WTC11 (cell line): Measurements from ENCODE around the gene NUP37. TPM values are rescaled to one million over a fixed set of nuclear protein-coding genes. Genes with fewer than 3 reads are reported as not detected.

Source experiments
- ATAC-seq: fragments of 200-7000 bp; cut with Tn5 transposase; 2 replicates; pipeline ENCODE4 v1.10.0; 2021; ENCODE audit warnings: mild to moderate bottlenecking, moderate library complexity
- CTCF ChIA-PET: fragments of 300-600 bp; sonication (Branson Sonifier 250); formaldehyde crosslinking; loops from one replicate; lab custom pipeline; 2021; ENCODE audit warnings: antibody characterized with exemption; lab: Charles Lee
- POLR2A ChIA-PET: fragments of 350-600 bp; sonication (Branson Sonifier 250); formaldehyde crosslinking; loops from one replicate; lab custom pipeline; 2021; ENCODE audit warnings: antibody characterized with exemption; lab: Charles Lee
- DNase-seq: peaks from one replicate; pipeline ENCODE4 v3.0.0; 2021; ENCODE audit warnings: low spot score
- H3K27ac Mint-ChIP-seq: 2 replicates; pipeline ENCODE4 v1.8.0; 2021; ENCODE audit warnings: mixed read lengths
- H3K27me3 Mint-ChIP-seq: 2 replicates; pipeline ENCODE4 v1.8.0; 2021; ENCODE audit warnings: low read depth, mild to moderate bottlenecking, moderate library complexity, mixed read lengths
- H3K36me3 Mint-ChIP-seq: 2 replicates; pipeline ENCODE4 v1.8.0; 2021; ENCODE audit warnings: mixed read lengths
- H3K4me1 Mint-ChIP-seq: 2 replicates; pipeline ENCODE4 v1.8.0; 2022; ENCODE audit warnings: mixed read lengths
- H3K4me3 Mint-ChIP-seq: 2 replicates; pipeline ENCODE4 v1.8.0; 2021; ENCODE audit warnings: mild to moderate bottlenecking, moderate library complexity, mixed read lengths
- H3K9me3 Mint-ChIP-seq: 2 replicates; pipeline ENCODE4 v1.8.0; 2021; ENCODE audit warnings: mixed read lengths
- AR ChIP-seq: fragments of 250-450 bp; sonication (Bioruptor Pico); IDR thresholded peaks from 2 replicates; pipeline ENCODE4 v1.9.0; 2021; ENCODE audit warnings: mild to moderate bottlenecking
- ATF2 ChIP-seq: sonication (generic); formaldehyde crosslinking; IDR thresholded peaks from 2 replicates; pipeline ENCODE4 v1.8.1; 2022; ENCODE audit warnings: low read depth, missing genetic modification reagents, borderline replicate concordance
- ERG ChIP-seq: fragments of 250-450 bp; sonication (Bioruptor Pico); IDR thresholded peaks from 2 replicates; pipeline ENCODE4 v1.8.0; 2021; ENCODE audit warnings: mild to moderate bottlenecking
- ETV6 ChIP-seq: sonication (generic); formaldehyde crosslinking; IDR thresholded peaks from 2 replicates; pipeline ENCODE4 v1.8.1; 2022; ENCODE audit warnings: mild to moderate bottlenecking, missing genetic modification reagents
- GABPB1 ChIP-seq: sonication (generic); formaldehyde crosslinking; IDR thresholded peaks from 2 replicates; pipeline ENCODE4 v1.8.1; 2023; ENCODE audit warnings: mild to moderate bottlenecking, missing genetic modification reagents
- IRF2 ChIP-seq: sonication (generic); formaldehyde crosslinking; IDR thresholded peaks from 2 replicates; pipeline ENCODE4 v1.8.0; 2022; ENCODE audit warnings: low read depth, missing genetic modification reagents, borderline replicate concordance
- MXD4 ChIP-seq: fragments of 250-450 bp; sonication (Bioruptor Pico); IDR thresholded peaks from 2 replicates; pipeline ENCODE4 v1.8.0; 2021; ENCODE audit warnings: mild to moderate bottlenecking, moderate library complexity, borderline replicate concordance
- NFYB ChIP-seq: sonication (generic); formaldehyde crosslinking; conservative IDR thresholded peaks from 2 replicates; pipeline ENCODE4 v1.8.0; 2022; ENCODE audit warnings: low read depth, missing genetic modification reagents
- NR1H2 ChIP-seq: sonication (generic); formaldehyde crosslinking; IDR thresholded peaks from 2 replicates; pipeline ENCODE4 v1.9.0; 2021; ENCODE audit warnings: mild to moderate bottlenecking, moderate library complexity, missing genetic modification reagents
- OVOL2 ChIP-seq: fragments of 250-450 bp; sonication (Bioruptor Pico); IDR thresholded peaks from 2 replicates; pipeline ENCODE4 v1.9.0; 2021; ENCODE audit warnings: mild to moderate bottlenecking, borderline replicate concordance
- PREB ChIP-seq: sonication (generic); formaldehyde crosslinking; IDR thresholded peaks from 2 replicates; pipeline ENCODE4 v1.8.1; 2022; ENCODE audit warnings: mild to moderate bottlenecking, missing genetic modification reagents, moderate library complexity, borderline replicate concordance
- SMAD4 ChIP-seq: sonication (generic); formaldehyde crosslinking; IDR thresholded peaks from 2 replicates; pipeline ENCODE4 v1.8.0; 2022; ENCODE audit warnings: mild to moderate bottlenecking, missing genetic modification reagents
- SP1 ChIP-seq: sonication (generic); formaldehyde crosslinking; conservative IDR thresholded peaks from 2 replicates; pipeline ENCODE4 v1.8.1; 2022; ENCODE audit warnings: missing genetic modification reagents
- TEAD1 ChIP-seq: sonication (generic); formaldehyde crosslinking; IDR thresholded peaks from 2 replicates; pipeline ENCODE4 v1.8.0; 2022; ENCODE audit warnings: mild to moderate bottlenecking, missing genetic modification reagents
- ZNF138 ChIP-seq: sonication (generic); formaldehyde crosslinking; conservative IDR thresholded peaks from 2 replicates; pipeline ENCODE4 v1.8.1; 2022; ENCODE audit warnings: mild to moderate bottlenecking, moderate library complexity, missing genetic modification reagents
- ZNF263 ChIP-seq: sonication (generic); formaldehyde crosslinking; IDR thresholded peaks from 2 replicates; pipeline ENCODE4 v1.8.1; 2022; ENCODE audit warnings: low read depth, mild to moderate bottlenecking, moderate library complexity, missing genetic modification reagents
- ZNF423 ChIP-seq: fragments of 250-450 bp; sonication (Bioruptor Pico); IDR thresholded peaks from 2 replicates; pipeline ENCODE4 v2.1.2; 2022; ENCODE audit warnings: mild to moderate bottlenecking, moderate library complexity
- ZNF532 ChIP-seq: fragments of 250-450 bp; sonication (Bioruptor Pico); IDR thresholded peaks from 2 replicates; pipeline ENCODE4 v1.9.0; 2021; ENCODE audit warnings: mild to moderate bottlenecking, borderline replicate concordance
- total RNA-seq: library from RNA; stranded (reverse); gene quantifications from 3 replicates; pipeline ENCODE4 v1.2.3, GENCODE V29; 2021

Gene NUP37
- total RNA-seq, 1 experiment from 2014 or later, result 58.4 TPM

GRCh38 chr12:102061560-102062418, 58.1 kb downstream of the NUP37 start, which contains the start of gene WASHC3:
Gene WASHC3, minus strand, starts transcription at chr12:102061991. Its CDS starts 29 bp downstream, at chr12:102061962.
- Mint-ChIP-seq H3K4me3 (peak within 1 kb of the TSS; percentile 95), H3K36me3 (no peaks in the 10 kb centered on the region), H3K27me3 (no peaks in the 10 kb centered on the region; the same call in 1 of the 2 replicates), H3K4me1 (peaks cover 6% of the 10 kb centered on the region), H3K9me3 (peaks cover 8% of the 10 kb centered on the region; the same call in 1 of the 2 replicates), H3K27ac (peak within 1 kb of the TSS; percentile 57)
- CTCF ChIA-PET, result interaction anchor here (1.0 kb wide), 1 partner anchor 122 kb away, joined by 3 read pairs; no protein-coding TSS in a partner anchor
- peak; percentile 93 for DNase-seq
- ATAC-seq, result peak; percentile 98
- TF ChIP-seq IRF2 (no peak), NFYB (CRISPR knock-in tag) (0 out of 2 replicates have a peak, but pooled peaks have one; percentile 8), SP1 (CRISPR knock-in tag) (peak; percentile 61), SMAD4 (CRISPR knock-in tag) (no peak), GABPB1 (CRISPR knock-in tag) (peak; percentile 48; the same call in 1 of the 2 replicates), ZNF423 (no peak), MXD4 (CRISPR knock-in tag) (no peak), OVOL2 (CRISPR knock-in tag) (no peak), ATF2 (no peak), ERG (no peak), PREB (no peak), ZNF138 (CRISPR knock-in tag) (no peak), ZNF532 (CRISPR knock-in tag) (no peak), TEAD1 (CRISPR knock-in tag) (0 out of 2 replicates have a peak, but pooled peaks have one; percentile 28), AR (no peak), ZNF263 (CRISPR knock-in tag) (no peak), ETV6 (CRISPR knock-in tag) (no peak), NR1H2 (CRISPR knock-in tag) (no peak)
- POLR2A ChIA-PET, result interaction anchor here (0.5 to 1.0 kb wide), 2 partner anchors 58 to 260 kb away, joined by 3 read pairs; partner anchors contain the start of genes NUP37 and PARPBP
